IMR-90 (cell line): Measurements from ENCODE around the gene LRRC26.

Experiments
- POLR2A ChIP-seq: IDR thresholded peaks from 2 replicates; pipeline ENCODE4 v1.6.1; 2012; ENCODE audit warnings: mild to moderate bottlenecking, low read depth, low read length
- RAD21 ChIP-seq: IDR thresholded peaks from 2 replicates; pipeline ENCODE4 v1.6.1; 2012; ENCODE audit warnings: low read length, improper control_type of control experiment
- RCOR1 ChIP-seq: IDR thresholded peaks from 2 replicates; pipeline ENCODE4 v1.6.1; 2012; ENCODE audit warnings: mild to moderate bottlenecking, low read length, improper control_type of control experiment; ENCODE audit not compliant: insufficient replicate concordance
- RFX5 ChIP-seq: IDR thresholded peaks from 2 replicates; pipeline ENCODE4 v1.8.0; 2012; ENCODE audit warnings: low read depth, mild to moderate bottlenecking, low read length, moderate library complexity
- TF ChIP-seq, protein P1 (sequence below): conservative IDR thresholded peaks from 2 replicates; pipeline ENCODE4 v1.5.1; 2012; ENCODE audit warnings: mild to moderate bottlenecking, low read depth, low read length, improper control_type of control experiment

DNA sequence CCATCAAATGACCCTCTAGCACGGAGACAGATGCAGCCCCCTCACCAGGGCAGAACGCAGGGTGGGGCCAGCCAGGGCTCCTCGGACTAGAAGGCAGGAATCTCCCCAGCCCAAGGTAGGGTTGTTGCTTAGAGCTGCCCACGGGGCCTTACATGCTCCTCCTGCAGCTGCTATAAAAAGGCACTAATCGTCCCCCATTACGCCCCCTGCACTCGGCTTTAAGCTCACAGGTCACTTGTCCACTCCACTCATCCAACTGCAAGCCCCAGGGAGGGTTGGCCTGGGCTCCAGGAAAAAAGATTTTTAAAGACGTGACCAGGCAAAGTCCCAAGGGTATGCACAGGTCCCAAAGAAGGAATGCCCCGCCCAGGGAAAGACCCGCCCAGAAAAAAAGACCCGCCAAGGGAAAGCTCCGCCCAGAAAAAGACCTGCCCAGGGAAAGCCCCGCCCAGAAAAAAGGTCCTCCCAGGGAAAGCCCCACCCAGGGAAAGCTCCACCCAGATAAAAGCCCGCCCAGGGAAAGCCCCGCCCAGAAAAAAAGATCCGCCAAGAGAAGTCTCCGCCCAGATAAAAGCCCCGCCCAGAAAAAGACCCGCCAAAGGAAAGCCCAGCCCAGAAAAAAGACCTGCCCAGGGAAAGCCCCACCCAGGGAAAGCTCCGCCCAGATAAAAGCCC is 19.8 kb downstream of the LRRC26 start:
- TF ChIP-seq RFX5 = no peak
- TF ChIP-seq RCOR1 = no peak
- TF ChIP-seq, protein P1, sequence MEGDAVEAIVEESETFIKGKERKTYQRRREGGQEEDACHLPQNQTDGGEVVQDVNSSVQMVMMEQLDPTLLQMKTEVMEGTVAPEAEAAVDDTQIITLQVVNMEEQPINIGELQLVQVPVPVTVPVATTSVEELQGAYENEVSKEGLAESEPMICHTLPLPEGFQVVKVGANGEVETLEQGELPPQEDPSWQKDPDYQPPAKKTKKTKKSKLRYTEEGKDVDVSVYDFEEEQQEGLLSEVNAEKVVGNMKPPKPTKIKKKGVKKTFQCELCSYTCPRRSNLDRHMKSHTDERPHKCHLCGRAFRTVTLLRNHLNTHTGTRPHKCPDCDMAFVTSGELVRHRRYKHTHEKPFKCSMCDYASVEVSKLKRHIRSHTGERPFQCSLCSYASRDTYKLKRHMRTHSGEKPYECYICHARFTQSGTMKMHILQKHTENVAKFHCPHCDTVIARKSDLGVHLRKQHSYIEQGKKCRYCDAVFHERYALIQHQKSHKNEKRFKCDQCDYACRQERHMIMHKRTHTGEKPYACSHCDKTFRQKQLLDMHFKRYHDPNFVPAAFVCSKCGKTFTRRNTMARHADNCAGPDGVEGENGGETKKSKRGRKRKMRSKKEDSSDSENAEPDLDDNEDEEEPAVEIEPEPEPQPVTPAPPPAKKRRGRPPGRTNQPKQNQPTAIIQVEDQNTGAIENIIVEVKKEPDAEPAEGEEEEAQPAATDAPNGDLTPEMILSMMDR = no peak
- no peak for TF ChIP-seq RAD21
- TF ChIP-seq POLR2A = no peak
